Prostate gland (tissue), 2 donors: ENCODE measurements around the gene ARAP2.

Experiments
- CTCF ChIP-seq, 4 experiments: fragments of 200-600 bp in 2 of 4; fragments of 450-650 bp in 2 of 4; sonication (generic) in 2 of 4; IDR thresholded peaks; 1 replicate in 3 of 4; 2 replicates in 1 of 4; pipeline ENCODE4 v1.5.1; 2016 to 2019; ENCODE audit warnings: antibody characterized with exemption in 4 of 4, mild to moderate bottlenecking in 2 of 4, moderate library complexity in 2 of 4
- POLR2A ChIP-seq: fragments of 450-650 bp; IDR thresholded peaks from one replicate; pipeline ENCODE4 v1.6.1; 2016; ENCODE audit warnings: antibody characterized with exemption, mild to moderate bottlenecking

GRCh38 chr4:36142504-36142903, 101.8 kb downstream of the ARAP2 start:
- TF ChIP-seq CTCF (IDR thresholded peaks at IDR 0.05) (no peak), POLR2A (no peak)
